ENCODE results near the gene KCNMB2. TPM values are rescaled to one million over a fixed set of nuclear protein-coding genes. Genes with fewer than 3 reads are reported as not detected.
"Not testable (repeated sequence)": the region's sequence is repeated elsewhere in the genome, so short reads cannot be mapped to it uniquely, and the experiment has no call there.

KCNMB2 gene
- total RNA-seq, 1 experiment from 2014 or later, result not detected

- in situ Hi-C loops (cut with HindIII; ENCODE audit: low pct_unique_long_range_greater_than_20kb, low sequenced_read_pairs), result no loop called here
- no peak for DNase-seq (ENCODE audit: low read depth)
These were observed 176.0 kb downstream of the KCNMB2 start for GRCh38 chr3:178712247-178712646.

- in situ Hi-C loops (cut with HindIII; ENCODE audit: low pct_unique_long_range_greater_than_20kb, low sequenced_read_pairs), result no loop called here
These were observed 178.9 kb downstream of the KCNMB2 start for GRCh38 chr3:178714925-178715832.

GRCh38 chr3:178718995-178719635 is 182.9 kb downstream of the KCNMB2 start:
- in situ Hi-C loops (cut with HindIII; ENCODE audit: low pct_unique_long_range_greater_than_20kb, low sequenced_read_pairs), result no loop called here
- no peak for DNase-seq (ENCODE audit: low read depth)

More at GRCh38 chr3:178714925-178715832, 178.9 kb downstream of the KCNMB2 start:
- no peak for DNase-seq (ENCODE audit: low read depth)

- no peak for DNase-seq (ENCODE audit: low read depth)
- in situ Hi-C loops (cut with HindIII; ENCODE audit: low pct_unique_long_range_greater_than_20kb, low sequenced_read_pairs), result no loop called here
These were observed 196.6 kb downstream of the KCNMB2 start for GRCh38 chr3:178732824-178733223.

GRCh38 chr3:178735032-178735674 is 198.9 kb downstream of the KCNMB2 start:
- in situ Hi-C loops (cut with HindIII; ENCODE audit: low pct_unique_long_range_greater_than_20kb, low sequenced_read_pairs), result no loop called here
- no peak for DNase-seq (ENCODE audit: low read depth)

- DNase-seq (ENCODE audit: low read depth), result no peak
- in situ Hi-C loops (cut with HindIII; ENCODE audit: low pct_unique_long_range_greater_than_20kb, low sequenced_read_pairs), result no loop called here
These were observed 200.1 kb downstream of the KCNMB2 start for GRCh38 chr3:178736300-178736699.

- no peak for DNase-seq (ENCODE audit: low read depth)
- in situ Hi-C loops (cut with HindIII; ENCODE audit: low pct_unique_long_range_greater_than_20kb, low sequenced_read_pairs), result no loop called here
These were observed 203.5 kb downstream of the KCNMB2 start for GRCh38 chr3:178739720-178740119.

- in situ Hi-C loops (cut with HindIII; ENCODE audit: low pct_unique_long_range_greater_than_20kb, low sequenced_read_pairs), result no loop called here
- no peak for DNase-seq (ENCODE audit: low read depth)
These were observed 204.8 kb downstream of the KCNMB2 start for GRCh38 chr3:178741020-178741419.

- in situ Hi-C loops (cut with HindIII; ENCODE audit: low pct_unique_long_range_greater_than_20kb, low sequenced_read_pairs), result no loop called here
- DNase-seq (ENCODE audit: low read depth), result no peak
These were observed 207.1 kb downstream of the KCNMB2 start for GRCh38 chr3:178743297-178743696.

GRCh38 chr3:178745861-178746655 is 209.8 kb downstream of the KCNMB2 start:
- in situ Hi-C loops (cut with HindIII; ENCODE audit: low pct_unique_long_range_greater_than_20kb, low sequenced_read_pairs); DNase-seq (ENCODE audit: low read depth): not testable (repeated sequence)

GRCh38 chr3:178748874-178749273 is 212.6 kb downstream of the KCNMB2 start:
- no peak for DNase-seq (ENCODE audit: low read depth)
- in situ Hi-C loops (cut with HindIII; ENCODE audit: low pct_unique_long_range_greater_than_20kb, low sequenced_read_pairs), result no loop called here

- in situ Hi-C loops (cut with HindIII; ENCODE audit: low pct_unique_long_range_greater_than_20kb, low sequenced_read_pairs), result no loop called here
- no peak for DNase-seq (ENCODE audit: low read depth)
These were observed 213.2 kb downstream of the KCNMB2 start for GRCh38 chr3:178749471-178749870.

- in situ Hi-C loops (cut with HindIII; ENCODE audit: low pct_unique_long_range_greater_than_20kb, low sequenced_read_pairs), result no loop called here
- DNase-seq (ENCODE audit: low read depth), result no peak
These were observed 214.5 kb downstream of the KCNMB2 start for GRCh38 chr3:178750639-178751300.

GRCh38 chr3:178752843-178753242 is 216.6 kb downstream of the KCNMB2 start:
- DNase-seq (ENCODE audit: low read depth), result no peak
- in situ Hi-C loops (cut with HindIII; ENCODE audit: low pct_unique_long_range_greater_than_20kb, low sequenced_read_pairs), result no loop called here

GRCh38 chr3:178754852-178755510 is 218.7 kb downstream of the KCNMB2 start:
- no peak for DNase-seq (ENCODE audit: low read depth)
- in situ Hi-C loops (cut with HindIII; ENCODE audit: low pct_unique_long_range_greater_than_20kb, low sequenced_read_pairs), result no loop called here

GRCh38 chr3:178761024-178761423 is 224.8 kb downstream of the KCNMB2 start:
- in situ Hi-C loops (cut with HindIII; ENCODE audit: low pct_unique_long_range_greater_than_20kb, low sequenced_read_pairs), result no loop called here
- DNase-seq (ENCODE audit: low read depth), result no peak

- no peak for DNase-seq (ENCODE audit: low read depth)
- in situ Hi-C loops (cut with HindIII; ENCODE audit: low pct_unique_long_range_greater_than_20kb, low sequenced_read_pairs), result no loop called here
These were observed 225.2 kb downstream of the KCNMB2 start for GRCh38 chr3:178761461-178761860.

Measured in Caki2 (cell line).